Measurements from ENCODE around the gene KRTAP1-4. TPM values are rescaled to one million over a fixed set of nuclear protein-coding genes. Genes with fewer than 3 reads are reported as not detected.
"Not testable (repeated sequence)": the region's sequence is repeated elsewhere in the genome, so short reads cannot be mapped to it uniquely, and the experiment has no call there.

The KRTAP1-4 gene
- total RNA-seq, 2 experiments from 2014 or later: not detected

- DNase-seq (no peak), ATAC-seq (no peak)
- no peaks in the 10 kb centered on the region for H3K36me3 Mint-ChIP-seq (ENCODE audit: low read depth)
- intact Hi-C loops (cut with micrococcal nuclease): no loop called here
- ChIA-PET POLR2A (no interaction called here), CTCF (no interaction called here)
- H3K27me3 Mint-ChIP-seq: peaks cover 13% of the 10 kb centered on the region
- peaks cover 3% of the 10 kb centered on the region for H3K4me1 Mint-ChIP-seq (ENCODE audit: low read depth)
- no peak overlapping the region for H3K27ac Mint-ChIP-seq
- no peak overlapping the region for H3K4me3 Mint-ChIP-seq
- no peak for TF ChIP-seq CTCF (IDR thresholded peaks at IDR 0.05)
- peaks cover 6% of the 10 kb centered on the region for H3K9me3 Mint-ChIP-seq
These were observed 13.0 kb upstream of the KRTAP1-4 start for GRCh38 chr17:41042953-41043352.

DNA sequence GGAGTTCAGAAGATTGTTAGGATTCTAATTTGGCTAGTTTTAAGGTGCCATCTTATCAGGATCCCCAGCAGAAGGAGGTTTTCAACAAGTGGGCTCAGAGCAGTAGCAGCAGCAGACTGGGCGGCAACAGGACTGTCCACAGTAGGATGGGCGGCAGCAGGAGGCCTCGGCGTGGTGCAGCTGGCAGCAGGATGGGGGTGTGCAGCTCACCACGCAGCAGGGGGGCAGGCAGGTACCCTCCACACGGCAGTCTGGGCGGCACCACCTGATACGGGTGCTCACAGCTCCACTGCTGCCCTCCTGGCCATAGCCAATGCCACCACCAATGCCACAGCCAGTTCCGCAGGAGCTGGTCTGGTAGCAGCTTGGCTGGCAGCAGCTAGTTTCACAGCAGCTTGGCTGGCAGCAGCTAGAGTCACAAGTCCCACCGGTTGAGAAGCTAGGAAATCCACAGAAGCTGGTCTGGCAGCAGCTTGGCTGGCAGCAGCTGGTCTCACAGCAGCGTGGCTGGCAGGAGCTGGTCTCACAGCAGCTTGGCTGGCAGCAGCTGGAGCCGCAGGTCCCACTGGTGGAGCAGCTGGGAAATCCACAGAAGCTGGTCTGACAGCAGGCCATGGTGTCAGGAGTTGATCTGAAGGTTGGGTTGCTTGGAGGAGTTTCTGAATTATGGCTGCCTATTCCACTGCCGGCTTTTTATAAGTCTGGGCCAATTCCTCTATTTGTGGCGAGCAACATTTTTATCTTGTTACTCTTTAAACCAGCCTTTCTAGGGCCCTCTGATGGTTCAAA is 11.0 kb upstream of the KRTAP1-4 start, which contains the start of gene KRTAP1-1:
TSS of gene KRTAP1-1 (minus strand) at position 668 of the 789 bp plus-strand sequence. CDS start at position 615, 53 bp downstream.
- H3K36me3 Mint-ChIP-seq (ENCODE audit: low read depth); H3K27ac Mint-ChIP-seq; H3K9me3 Mint-ChIP-seq; DNase-seq; CTCF ChIA-PET; ATAC-seq; H3K27me3 Mint-ChIP-seq; H3K4me3 Mint-ChIP-seq; H3K4me1 Mint-ChIP-seq (ENCODE audit: low read depth); intact Hi-C loops (cut with micrococcal nuclease); POLR2A ChIA-PET: not testable (repeated sequence)

GRCh38 chr17:41037853-41038350 is 7.9 kb upstream of the KRTAP1-4 start:
- Mint-ChIP-seq H3K36me3 (ENCODE audit: low read depth) (no peaks in the 10 kb centered on the region), H3K27ac (no peak overlapping the region), H3K27me3 (peaks cover 3% of the 10 kb centered on the region), H3K9me3 (peaks cover 1% of the 10 kb centered on the region), H3K4me1 (ENCODE audit: low read depth) (no peaks in the 10 kb centered on the region), H3K4me3 (no peak overlapping the region)
- ChIA-PET POLR2A (no interaction called here), CTCF (interaction anchor here (0.8 kb wide), 1 partner anchor 21 kb away, joined by 3 read pairs; no protein-coding TSS in a partner anchor)
- no peak for TF ChIP-seq CTCF (IDR thresholded peaks at IDR 0.05)
- intact Hi-C loops (cut with micrococcal nuclease): no loop called here
- ATAC-seq: no peak
- no peak for DNase-seq

DNA sequence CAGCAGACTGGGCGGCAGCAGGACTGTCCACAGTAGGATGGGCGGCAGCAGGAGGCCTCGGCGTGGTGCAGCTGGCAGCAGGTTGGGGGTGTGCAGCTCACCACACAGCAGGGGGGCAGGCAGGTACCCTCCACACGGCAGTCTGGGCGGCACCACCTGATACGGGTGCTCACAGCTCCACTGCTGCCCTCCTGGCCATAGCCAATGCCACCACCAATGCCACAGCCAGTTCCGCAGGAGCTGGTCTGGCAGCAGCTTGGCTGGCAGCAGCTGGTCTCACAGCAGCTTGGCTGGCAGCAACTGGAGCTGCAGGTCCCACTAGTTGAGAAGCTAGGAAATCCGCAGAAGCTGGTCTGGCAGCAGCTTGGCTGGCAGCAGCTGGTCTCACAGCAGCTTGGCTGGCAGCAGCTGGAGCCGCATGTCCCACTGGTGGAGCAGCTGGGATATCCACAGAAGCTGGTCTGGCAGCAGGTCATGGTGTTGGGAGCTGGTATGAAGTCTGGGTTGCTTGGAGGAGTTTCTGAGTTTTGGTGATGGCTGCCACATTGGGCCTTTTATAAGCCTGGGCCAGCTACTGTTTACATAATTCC is 4.4 kb upstream of the KRTAP1-4 start, which contains the start of gene KRTAP1-3:
TSS of gene KRTAP1-3 (minus strand) at position 529 of the 590 bp plus-strand sequence. CDS start at position 476, 53 bp downstream.
- POLR2A ChIA-PET; DNase-seq; H3K36me3 Mint-ChIP-seq (ENCODE audit: low read depth); intact Hi-C loops (cut with micrococcal nuclease); H3K27ac Mint-ChIP-seq; H3K4me1 Mint-ChIP-seq (ENCODE audit: low read depth); H3K4me3 Mint-ChIP-seq; CTCF ChIA-PET; ATAC-seq; H3K9me3 Mint-ChIP-seq: not testable (repeated sequence)
- peaks cover 13% of the 10 kb centered on the region for H3K27me3 Mint-ChIP-seq

- no peak for TF ChIP-seq CTCF (IDR thresholded peaks at IDR 0.05)
- no peak for ATAC-seq
- DNase-seq: no peak
- H3K27ac Mint-ChIP-seq: no peak within 1 kb of the TSS
- no peaks in the 10 kb centered on the region for H3K4me1 Mint-ChIP-seq (ENCODE audit: low read depth)
- POLR2A ChIA-PET: no interaction called here
- no peaks in the 10 kb centered on the region for H3K36me3 Mint-ChIP-seq (ENCODE audit: low read depth)
- H3K27me3 Mint-ChIP-seq: peaks cover 17% of the 10 kb centered on the region
- intact Hi-C loops (cut with micrococcal nuclease): no loop called here
- H3K9me3 Mint-ChIP-seq: no peaks in the 10 kb centered on the region
- no peak within 1 kb of the TSS for H3K4me3 Mint-ChIP-seq
- CTCF ChIA-PET: no interaction called here
These were observed 3.1 kb downstream of the KRTAP1-4 start, which contains the start of gene KRTAP1-5 for GRCh38 chr17:41026715-41027471. TSS of gene KRTAP1-5 (minus strand) at chr17:41027208. CDS start at chr17:41027155, 53 bp downstream.

Data from activated CD8-positive, alpha-beta T cell treated with anti-CD3 and anti-CD28 coated beads for 36 hours (primary cell).